BE2C (cell line): ENCODE results near the gene PARD3B.

ENCODE experiments used
- DNase-seq: peaks from one replicate; pipeline ENCODE4 v3.0.0-alpha.2; 2020
- H3K27me3 ChIP-seq: fragments of 250-450 bp; sonication (Bioruptor Pico); 2 replicates; pipeline ENCODE4 v1.5.1; 2020; ENCODE audit warnings: mild to moderate bottlenecking
- H3K36me3 ChIP-seq: fragments of 250-450 bp; sonication (Bioruptor Pico); 2 replicates; pipeline ENCODE4 v1.5.1; 2020; ENCODE audit warnings: mild to moderate bottlenecking
- H3K4me1 ChIP-seq: fragments of 250-450 bp; sonication (Bioruptor Pico); 2 replicates; pipeline ENCODE4 v1.5.1; 2020
- H3K4me3 ChIP-seq: 2 replicates; pipeline ENCODE4 v1.5.1; 2011; ENCODE audit warnings: low read depth, low read length
- H3K9me3 ChIP-seq: fragments of 250-450 bp; sonication (Bioruptor Pico); 2 replicates; pipeline ENCODE4 v1.5.1; 2020
- TF ChIP-seq, protein P1 (sequence below): IDR thresholded peaks from 2 replicates; pipeline ENCODE4 v1.5.1; 2012; ENCODE audit warnings: mild to moderate bottlenecking, low read depth, low read length

The PARD3B gene

DNA sequence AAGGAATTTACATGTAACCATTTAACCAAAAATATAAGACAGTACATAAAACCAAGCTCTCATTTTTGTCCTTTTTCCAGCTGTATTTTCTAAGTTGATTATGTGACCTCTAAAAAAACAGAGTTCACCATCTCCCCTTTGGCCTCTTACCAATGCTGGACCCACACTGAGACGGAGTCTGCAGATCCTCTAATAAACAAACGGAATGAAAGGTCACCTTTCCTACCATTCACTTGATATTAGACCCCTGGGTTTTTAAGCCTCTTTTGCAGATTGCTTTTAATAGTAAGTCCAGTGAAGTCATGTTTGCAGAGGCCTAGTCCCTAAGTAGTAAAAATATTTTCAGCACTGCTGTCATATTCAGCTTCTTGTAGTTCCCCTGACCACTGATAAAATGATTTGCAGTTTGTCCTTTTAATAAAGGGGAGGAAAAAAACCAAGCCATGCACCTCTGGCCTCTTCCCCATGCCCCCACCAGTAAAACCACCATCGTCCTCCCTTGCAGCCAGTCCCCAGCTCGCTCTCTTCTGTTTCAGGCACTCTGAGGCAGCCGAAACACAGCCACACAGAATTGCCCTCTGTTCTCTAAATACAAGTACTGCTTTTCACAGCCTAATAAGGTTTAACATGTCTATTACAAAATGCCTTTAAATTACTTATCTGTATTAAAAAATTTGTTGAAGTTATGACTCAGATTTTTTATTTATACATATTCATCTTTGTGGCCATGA lies 427.5 kb downstream of the PARD3B start:
- Histone ChIP-seq H3K4me1 (peaks cover 20% of the 10 kb centered on the region), H3K9me3 (no peaks in the 10 kb centered on the region), H3K27me3 (no peaks in the 10 kb centered on the region), H3K4me3 (no peak overlapping the region), H3K36me3 (no peaks in the 10 kb centered on the region)
- no peak for DNase-seq
- TF ChIP-seq, protein P1, sequence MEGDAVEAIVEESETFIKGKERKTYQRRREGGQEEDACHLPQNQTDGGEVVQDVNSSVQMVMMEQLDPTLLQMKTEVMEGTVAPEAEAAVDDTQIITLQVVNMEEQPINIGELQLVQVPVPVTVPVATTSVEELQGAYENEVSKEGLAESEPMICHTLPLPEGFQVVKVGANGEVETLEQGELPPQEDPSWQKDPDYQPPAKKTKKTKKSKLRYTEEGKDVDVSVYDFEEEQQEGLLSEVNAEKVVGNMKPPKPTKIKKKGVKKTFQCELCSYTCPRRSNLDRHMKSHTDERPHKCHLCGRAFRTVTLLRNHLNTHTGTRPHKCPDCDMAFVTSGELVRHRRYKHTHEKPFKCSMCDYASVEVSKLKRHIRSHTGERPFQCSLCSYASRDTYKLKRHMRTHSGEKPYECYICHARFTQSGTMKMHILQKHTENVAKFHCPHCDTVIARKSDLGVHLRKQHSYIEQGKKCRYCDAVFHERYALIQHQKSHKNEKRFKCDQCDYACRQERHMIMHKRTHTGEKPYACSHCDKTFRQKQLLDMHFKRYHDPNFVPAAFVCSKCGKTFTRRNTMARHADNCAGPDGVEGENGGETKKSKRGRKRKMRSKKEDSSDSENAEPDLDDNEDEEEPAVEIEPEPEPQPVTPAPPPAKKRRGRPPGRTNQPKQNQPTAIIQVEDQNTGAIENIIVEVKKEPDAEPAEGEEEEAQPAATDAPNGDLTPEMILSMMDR: no peak

DNA sequence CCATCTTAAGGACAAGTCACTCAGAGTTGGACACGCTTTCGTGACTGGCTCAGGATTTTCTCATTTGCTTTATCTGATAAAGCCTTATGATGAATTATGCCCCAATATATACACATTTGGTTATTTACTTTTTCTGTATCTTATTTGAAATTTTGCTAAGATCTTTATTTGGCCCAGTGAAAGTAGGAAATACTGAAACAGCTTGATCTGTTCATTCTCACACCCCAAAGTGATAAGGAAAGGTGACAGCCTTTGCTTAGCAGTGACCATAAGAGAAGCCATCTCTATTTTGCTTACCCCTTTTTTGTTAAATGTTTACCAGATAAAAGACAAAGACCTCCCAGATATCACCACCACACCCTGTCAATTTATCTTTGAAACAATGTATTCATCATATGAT lies 428.3 kb downstream of the PARD3B start:
- no peaks in the 10 kb centered on the region for H3K9me3 ChIP-seq
- TF ChIP-seq, protein P1: no peak

DNA sequence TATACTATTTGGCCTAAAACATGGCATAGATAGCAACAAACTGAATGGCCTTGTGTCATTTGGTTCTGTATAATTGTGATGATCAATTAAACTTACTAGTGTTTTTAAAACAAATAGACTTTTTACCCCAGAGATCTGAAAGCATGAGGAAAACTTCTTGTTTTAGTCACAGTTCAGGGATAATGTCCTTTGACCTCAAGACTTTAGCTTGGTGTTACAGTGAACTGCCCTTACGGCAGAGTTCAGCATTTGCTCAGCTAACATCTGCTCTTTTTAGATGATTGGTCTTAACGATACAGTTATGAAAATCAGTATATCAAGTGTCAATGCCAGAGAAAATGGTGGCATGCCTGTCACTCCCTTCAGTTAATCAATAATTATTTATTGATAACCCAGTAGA lies 429.2 kb downstream of the PARD3B start:
- Histone ChIP-seq H3K4me1 (peaks cover 15% of the 10 kb centered on the region), H3K27me3 (no peaks in the 10 kb centered on the region), H3K4me3 (no peak overlapping the region), H3K36me3 (no peaks in the 10 kb centered on the region), H3K9me3 (no peaks in the 10 kb centered on the region)
- no peak for DNase-seq
- TF ChIP-seq, protein P1: no peak

More for the DNA sequence above, 428.3 kb downstream of the PARD3B start:
- Histone ChIP-seq H3K27me3 (no peaks in the 10 kb centered on the region), H3K4me1 (peaks cover 15% of the 10 kb centered on the region), H3K36me3 (no peaks in the 10 kb centered on the region), H3K4me3 (no peak overlapping the region)
- no peak for DNase-seq

DNA sequence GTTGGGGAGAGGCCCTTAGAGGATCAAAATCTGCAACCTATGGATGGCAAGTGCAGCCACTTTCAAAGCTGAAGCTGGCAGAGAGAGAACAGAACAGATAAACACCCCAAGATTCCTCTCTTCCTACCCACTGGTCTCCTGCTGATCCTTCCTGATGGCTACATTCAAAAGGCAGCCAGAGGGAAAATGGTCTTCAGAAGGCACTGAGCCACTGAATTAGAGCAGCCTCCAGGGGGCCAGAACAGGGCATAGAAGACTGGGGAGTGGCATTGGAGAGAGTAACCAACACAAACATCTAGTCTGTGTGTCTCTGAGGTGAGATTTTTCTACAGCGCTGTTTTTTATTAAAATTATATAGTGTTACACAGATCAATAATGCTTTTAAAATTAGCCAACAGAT lies 432.6 kb downstream of the PARD3B start:
- TF ChIP-seq, protein P1: peak; percentile 39
- no peaks in the 10 kb centered on the region for H3K27me3 ChIP-seq
- DNase-seq: no peak
- no peak overlapping the region for H3K4me3 ChIP-seq
- peaks cover 10% of the 10 kb centered on the region for H3K4me1 ChIP-seq
- no peaks in the 10 kb centered on the region for H3K9me3 ChIP-seq
- no peaks in the 10 kb centered on the region for H3K36me3 ChIP-seq

DNA sequence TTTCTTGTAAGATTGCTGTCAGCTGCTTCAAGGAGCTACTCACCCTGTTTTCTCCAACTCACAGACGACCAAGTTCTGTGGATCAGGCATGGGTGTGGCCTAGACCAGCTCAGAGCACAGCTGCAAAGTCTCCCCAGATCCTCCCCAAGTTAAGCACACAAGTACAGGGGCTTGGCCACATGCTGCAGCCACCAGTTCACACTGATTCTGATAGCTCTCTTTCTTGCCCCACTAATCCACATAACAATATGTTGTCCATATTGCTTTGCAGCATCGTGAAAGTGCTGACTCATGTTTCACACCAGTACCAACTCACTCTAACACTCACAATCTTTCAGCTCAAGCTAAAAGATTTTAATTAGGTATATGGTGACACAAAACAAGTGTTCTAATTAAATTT lies 437.0 kb downstream of the PARD3B start:
- TF ChIP-seq, protein P1: no peak
- Histone ChIP-seq H3K36me3 (no peaks in the 10 kb centered on the region), H3K9me3 (no peaks in the 10 kb centered on the region), H3K4me3 (no peak overlapping the region), H3K4me1 (no peaks in the 10 kb centered on the region), H3K27me3 (no peaks in the 10 kb centered on the region)
- DNase-seq: no peak

DNA sequence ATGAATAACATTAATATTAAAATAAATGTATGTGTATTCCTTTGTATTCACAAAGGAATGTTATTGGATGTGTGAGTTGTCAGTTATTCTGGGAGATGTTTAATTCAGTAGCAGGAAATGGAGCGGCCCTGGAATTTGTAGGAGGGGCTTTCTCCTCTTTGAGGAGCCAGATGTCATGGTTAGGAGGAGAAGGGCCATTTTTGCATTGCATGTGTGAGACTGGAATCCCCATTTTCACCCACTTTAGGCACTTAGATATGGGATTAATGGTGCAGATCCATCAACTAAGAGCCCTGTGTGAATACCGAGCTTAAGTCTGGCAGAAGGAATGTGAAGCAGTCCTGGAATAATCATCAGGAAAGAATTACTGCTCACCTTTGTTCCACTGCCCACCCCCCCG lies 439.2 kb downstream of the PARD3B start:
- no peaks in the 10 kb centered on the region for H3K36me3 ChIP-seq
- H3K27me3 ChIP-seq: no peaks in the 10 kb centered on the region
- no peaks in the 10 kb centered on the region for H3K9me3 ChIP-seq
- no peaks in the 10 kb centered on the region for H3K4me1 ChIP-seq
- no peak for DNase-seq
- TF ChIP-seq, protein P1: no peak
- H3K4me3 ChIP-seq: no peak overlapping the region
